Upper lobe of right lung (tissue), 1 donor: ENCODE measurements around the gene GRIN1. TPM values are rescaled to one million over a fixed set of nuclear protein-coding genes. Genes with fewer than 3 reads are reported as not detected.

Source experiments
- ATAC-seq: fragments of 200-7000 bp; cut with Tn5 transposase; one replicate; pipeline ENCODE4 v1.9.1; 2020; ENCODE audit warnings: mild to moderate bottlenecking, moderate library complexity
- DNase-seq: peaks from one replicate; pipeline ENCODE4 v3.0.0-alpha.2; 2020
- H3K27ac ChIP-seq: fragments of 200-600 bp; one replicate; pipeline ENCODE4 v1.8.0; 2022
- H3K27me3 ChIP-seq: fragments of 200-600 bp; one replicate; pipeline ENCODE4 v1.8.0; 2022; ENCODE audit warnings: mild to moderate bottlenecking
- H3K36me3 ChIP-seq: fragments of 200-600 bp; one replicate; pipeline ENCODE4 v1.8.0; 2022
- H3K4me1 ChIP-seq: fragments of 200-600 bp; one replicate; pipeline ENCODE4 v1.8.0; 2022
- H3K4me3 ChIP-seq: fragments of 200-600 bp; one replicate; pipeline ENCODE4 v1.8.0; 2022; ENCODE audit warnings: mild to moderate bottlenecking
- H3K9me3 ChIP-seq: fragments of 200-600 bp; one replicate; pipeline ENCODE4 v1.8.0; 2022
- intact Hi-C: fragments of 100-400 bp; cut with DNase I; formaldehyde crosslinking; loops from one replicate; pipeline ENCODE4 v1.11.0; 2022
- total RNA-seq: library from RNA; stranded (reverse); fragmentation: NEBNext Ultra II Directional; extraction: Animal tissue kit (Norgen Biotek cat#: 25700); gene quantifications from one replicate; pipeline ENCODE4 v1.2.1, GENCODE V29; 2021
- TF ChIP-seq, protein P1 (sequence below): fragments of 200-600 bp; IDR thresholded peaks from one replicate; pipeline ENCODE4 v1.8.0; 2022; ENCODE audit warnings: antibody characterized with exemption
- donor health status: DM: no; HTN: yes; CAD: no; lungs with severe emphysema.

The GRIN1 gene
- total RNA-seq, 1 donor from 2014 or later: 0.64 TPM

- no peaks in the 10 kb centered on the region for H3K27me3 ChIP-seq
- DNase-seq: no peak
- no peak overlapping the region for H3K4me3 ChIP-seq
- peaks cover 25% of the 10 kb centered on the region for H3K4me1 ChIP-seq
- TF ChIP-seq, protein P1, sequence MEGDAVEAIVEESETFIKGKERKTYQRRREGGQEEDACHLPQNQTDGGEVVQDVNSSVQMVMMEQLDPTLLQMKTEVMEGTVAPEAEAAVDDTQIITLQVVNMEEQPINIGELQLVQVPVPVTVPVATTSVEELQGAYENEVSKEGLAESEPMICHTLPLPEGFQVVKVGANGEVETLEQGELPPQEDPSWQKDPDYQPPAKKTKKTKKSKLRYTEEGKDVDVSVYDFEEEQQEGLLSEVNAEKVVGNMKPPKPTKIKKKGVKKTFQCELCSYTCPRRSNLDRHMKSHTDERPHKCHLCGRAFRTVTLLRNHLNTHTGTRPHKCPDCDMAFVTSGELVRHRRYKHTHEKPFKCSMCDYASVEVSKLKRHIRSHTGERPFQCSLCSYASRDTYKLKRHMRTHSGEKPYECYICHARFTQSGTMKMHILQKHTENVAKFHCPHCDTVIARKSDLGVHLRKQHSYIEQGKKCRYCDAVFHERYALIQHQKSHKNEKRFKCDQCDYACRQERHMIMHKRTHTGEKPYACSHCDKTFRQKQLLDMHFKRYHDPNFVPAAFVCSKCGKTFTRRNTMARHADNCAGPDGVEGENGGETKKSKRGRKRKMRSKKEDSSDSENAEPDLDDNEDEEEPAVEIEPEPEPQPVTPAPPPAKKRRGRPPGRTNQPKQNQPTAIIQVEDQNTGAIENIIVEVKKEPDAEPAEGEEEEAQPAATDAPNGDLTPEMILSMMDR: no peak
- no peak for ATAC-seq
- H3K9me3 ChIP-seq: no peaks in the 10 kb centered on the region
- no peak overlapping the region for H3K27ac ChIP-seq
- peaks cover 24% of the 10 kb centered on the region for H3K36me3 ChIP-seq
- intact Hi-C loops: no loop called here
Measured at GRCh38 chr9:137192859-137193258, 53.9 kb downstream of the GRIN1 start.

DNA sequence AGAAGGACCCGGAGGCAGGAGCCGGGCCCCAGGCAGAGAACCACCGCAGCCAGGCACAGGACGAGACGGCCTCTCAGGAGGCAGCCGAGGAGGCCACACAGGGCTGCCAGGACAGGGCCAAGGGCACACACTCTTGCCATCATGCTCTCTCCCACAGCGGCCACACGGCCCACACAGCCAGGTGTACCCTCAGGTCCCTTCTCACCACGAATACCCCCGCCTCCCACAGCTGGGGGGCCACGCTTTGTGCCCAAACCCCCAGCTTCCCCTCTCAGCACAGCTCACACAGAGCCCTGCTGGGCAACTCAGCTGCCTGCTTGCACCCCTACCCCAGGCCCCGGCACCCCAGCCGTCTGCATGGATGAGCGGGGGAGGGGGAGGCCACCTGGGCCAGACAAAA, 54.8 kb downstream of the GRIN1 start:
- Histone ChIP-seq H3K27ac (no peak overlapping the region), H3K9me3 (no peaks in the 10 kb centered on the region), H3K4me3 (no peak overlapping the region), H3K27me3 (no peaks in the 10 kb centered on the region), H3K36me3 (peaks cover 24% of the 10 kb centered on the region), H3K4me1 (peaks cover 30% of the 10 kb centered on the region)
- ATAC-seq (no peak), DNase-seq (no peak)
- TF ChIP-seq, protein P1: no peak
- intact Hi-C loops: no loop called here

GRCh38 chr9:137194388-137194787, 55.4 kb downstream of the GRIN1 start:
- H3K27ac ChIP-seq: no peak overlapping the region

DNA sequence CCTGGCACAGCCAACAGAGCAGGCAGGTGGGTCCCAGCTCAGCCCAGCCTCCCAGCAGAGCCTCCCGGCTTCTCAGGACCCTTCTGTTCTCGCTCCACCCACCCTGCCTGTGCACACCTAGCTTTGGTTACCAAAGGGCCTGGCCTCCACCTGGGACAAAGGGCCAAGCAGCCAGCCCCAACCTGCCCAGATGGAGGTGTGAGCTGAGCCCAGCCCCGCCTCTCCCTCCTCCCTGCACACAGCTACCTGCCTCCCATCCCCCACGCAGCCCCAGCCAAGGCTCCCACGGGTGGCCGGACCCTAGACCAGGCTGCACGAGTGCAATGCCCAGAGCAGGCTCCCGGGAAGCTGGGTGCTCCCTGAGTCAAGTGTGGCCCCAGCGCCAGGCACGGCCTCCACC, 56.0 kb downstream of the GRIN1 start:
- H3K4me1 ChIP-seq: peaks cover 34% of the 10 kb centered on the region
- ATAC-seq: no peak
- H3K36me3 ChIP-seq: peaks cover 22% of the 10 kb centered on the region
- H3K9me3 ChIP-seq: no peaks in the 10 kb centered on the region
- intact Hi-C loops: no loop called here
- TF ChIP-seq, protein P1: no peak
- H3K27ac ChIP-seq: no peak overlapping the region
- H3K4me3 ChIP-seq: no peak overlapping the region
- no peak for DNase-seq
- H3K27me3 ChIP-seq: no peaks in the 10 kb centered on the region

More at GRCh38 chr9:137194388-137194787, 55.4 kb downstream of the GRIN1 start:
- Histone ChIP-seq H3K4me3 (no peak overlapping the region), H3K27me3 (no peaks in the 10 kb centered on the region), H3K36me3 (peaks cover 24% of the 10 kb centered on the region), H3K9me3 (no peaks in the 10 kb centered on the region), H3K4me1 (peaks cover 34% of the 10 kb centered on the region)
- TF ChIP-seq, protein P1: no peak
- intact Hi-C loops: no loop called here
- ATAC-seq: no peak
- DNase-seq: no peak

DNA sequence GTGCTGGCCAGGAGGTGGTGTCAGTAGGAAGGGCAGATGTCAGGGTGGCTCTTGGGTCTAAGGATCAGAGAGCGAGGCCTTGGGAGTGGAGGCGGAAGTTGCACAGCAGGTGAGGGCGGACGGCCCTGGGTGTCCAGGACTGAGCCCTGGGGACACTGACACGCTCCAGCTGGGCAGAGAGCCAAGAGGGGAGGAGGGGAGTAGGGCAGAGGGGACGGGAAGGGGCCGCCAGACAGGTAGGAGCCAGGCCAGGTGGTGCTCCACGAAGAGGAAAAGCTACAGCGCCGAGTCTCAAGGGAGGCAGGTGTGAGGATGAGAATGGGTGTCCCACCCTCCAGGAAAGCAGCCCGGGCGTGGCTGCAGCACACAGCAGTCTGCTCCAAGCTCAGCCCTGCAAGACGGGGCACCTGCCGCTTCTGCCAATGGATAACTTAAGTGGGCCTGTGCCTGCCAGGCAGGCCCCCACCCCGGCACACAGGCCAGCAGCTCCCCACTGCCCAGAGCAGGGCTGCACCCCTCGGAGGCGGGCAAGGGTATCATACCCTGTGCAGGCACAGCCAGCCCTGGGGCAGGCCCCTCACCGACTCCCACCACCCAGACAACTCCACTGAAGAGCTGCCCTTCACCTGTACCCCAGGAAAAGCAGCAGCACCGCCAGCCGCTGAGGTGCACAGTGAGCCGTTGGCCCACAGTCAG, 56.7 kb downstream of the GRIN1 start:
- Histone ChIP-seq H3K9me3 (no peaks in the 10 kb centered on the region), H3K4me3 (no peak overlapping the region), H3K36me3 (peaks cover 15% of the 10 kb centered on the region), H3K27ac (no peak overlapping the region), H3K27me3 (no peaks in the 10 kb centered on the region), H3K4me1 (peaks cover 28% of the 10 kb centered on the region)
- no peak for DNase-seq
- intact Hi-C loops: no loop called here
- TF ChIP-seq, protein P1: no peak
- no peak for ATAC-seq
